H9 (cell line): ENCODE data around the gene CDNF. TPM values are rescaled to one million over a fixed set of nuclear protein-coding genes. Genes with fewer than 3 reads are reported as not detected.

Experiments used
- DNase-seq: peaks from one replicate; pipeline ENCODE4 v3.0.0-alpha.2; 2017
- H2AFZ ChIP-seq: one replicate; pipeline ENCODE4 v1.6.1; 2013; ENCODE audit warnings: mild to moderate bottlenecking, low read length, control low read depth, moderate library complexity
- H2AK5ac ChIP-seq: 2 replicates; pipeline ENCODE4 v1.6.1; 2013; ENCODE audit warnings: low read length, control low read depth, mixed read lengths; ENCODE audit not compliant: insufficient read length
- H2BK120ac ChIP-seq: one replicate; pipeline ENCODE4 v1.6.1; 2013; ENCODE audit warnings: low read depth, mild to moderate bottlenecking, low read length, control low read depth, inconsistent platforms; ENCODE audit not compliant: poor library complexity, severe bottlenecking
- H2BK12ac ChIP-seq: 2 replicates; pipeline ENCODE4 v1.6.1; 2013; ENCODE audit warnings: low read length, control low read depth, mixed read lengths, low read depth; ENCODE audit not compliant: insufficient read length
- H2BK15ac ChIP-seq: 2 replicates; pipeline ENCODE4 v1.6.1; 2013; ENCODE audit warnings: low read depth, low read length, control low read depth
- H2BK20ac ChIP-seq: one replicate; pipeline ENCODE4 v1.6.1; 2013; ENCODE audit warnings: low read depth, mild to moderate bottlenecking, low read length, control low read depth, inconsistent platforms; ENCODE audit not compliant: poor library complexity, severe bottlenecking
- H2BK5ac ChIP-seq: 2 replicates; pipeline ENCODE4 v1.6.1; 2013; ENCODE audit warnings: low read length, control low read depth, mixed read lengths; ENCODE audit not compliant: insufficient read length
- H3K14ac ChIP-seq: 2 replicates; pipeline ENCODE4 v1.6.1; 2013; ENCODE audit warnings: low read length, control low read depth; ENCODE audit not compliant: insufficient read depth
- H3K18ac ChIP-seq: 2 replicates; pipeline ENCODE4 v1.6.1; 2013; ENCODE audit warnings: low read depth, mild to moderate bottlenecking, mixed read lengths, low read length, control low read depth; ENCODE audit not compliant: insufficient read length
- H3K23ac ChIP-seq: 2 replicates; pipeline ENCODE4 v1.6.1; 2013; ENCODE audit warnings: low read length, control low read depth, mixed read lengths, low read depth; ENCODE audit not compliant: insufficient read length
- H3K23me2 ChIP-seq: 2 replicates; pipeline ENCODE4 v1.6.1; 2013; ENCODE audit warnings: low read depth, mild to moderate bottlenecking, mixed read lengths, low read length, control low read depth; ENCODE audit not compliant: insufficient read length, poor library complexity, severe bottlenecking
- H3K27ac ChIP-seq: 2 replicates; pipeline ENCODE4 v1.5.1; 2013; ENCODE audit warnings: low read length, control low read depth, mixed read lengths, low read depth; ENCODE audit not compliant: insufficient read length
- H3K27me3 ChIP-seq: 2 replicates; pipeline ENCODE4 v1.6.1; 2013; ENCODE audit warnings: low read length, control low read depth, inconsistent platforms; ENCODE audit not compliant: insufficient read depth
- H3K4ac ChIP-seq: 2 replicates; pipeline ENCODE4 v1.6.1; 2013; ENCODE audit warnings: low read depth, mild to moderate bottlenecking, control low read depth, inconsistent platforms, low read length, moderate library complexity
- H3K4me1 ChIP-seq: 2 replicates; pipeline ENCODE4 v1.6.1; 2013; ENCODE audit warnings: low read length, control low read depth, inconsistent platforms; ENCODE audit not compliant: insufficient read depth
- H3K4me2 ChIP-seq: 2 replicates; pipeline ENCODE4 v1.6.1; 2013; ENCODE audit warnings: low read length, control low read depth, mixed read lengths; ENCODE audit not compliant: insufficient read length, insufficient read depth
- H3K56ac ChIP-seq: 2 replicates; pipeline ENCODE4 v1.6.1; 2013; ENCODE audit warnings: low read depth, mild to moderate bottlenecking, mixed read lengths, low read length, control low read depth; ENCODE audit not compliant: insufficient read length
- H3K79me1 ChIP-seq: 2 replicates; pipeline ENCODE4 v1.6.1; 2013; ENCODE audit warnings: low read depth, mild to moderate bottlenecking, moderate library complexity, low read length, control low read depth, inconsistent platforms; ENCODE audit not compliant: insufficient read depth, poor library complexity, severe bottlenecking
- H3K79me2 ChIP-seq: 2 replicates; pipeline ENCODE4 v1.6.1; 2013; ENCODE audit warnings: low read length, control low read depth, inconsistent platforms; ENCODE audit not compliant: insufficient read depth
- H3K9ac ChIP-seq: 2 replicates; pipeline ENCODE4 v1.6.1; 2013; ENCODE audit warnings: low read length, control low read depth, mixed read lengths; ENCODE audit not compliant: insufficient read length; ENCODE audit errors: extremely low read depth
- H3K9me3 ChIP-seq: one replicate; pipeline ENCODE4 v1.6.1; 2013; ENCODE audit warnings: low read depth, low read length, inconsistent platforms; ENCODE audit not compliant: control insufficient read depth
- H3T11ph ChIP-seq: one replicate; pipeline ENCODE4 v1.6.1; 2013; ENCODE audit warnings: mild to moderate bottlenecking, low read length, control low read depth, inconsistent platforms
- H4K20me1 ChIP-seq: one replicate; pipeline ENCODE4 v1.6.1; 2013; ENCODE audit not compliant: control insufficient read depth, insufficient read length, insufficient read depth
- H4K5ac ChIP-seq: 2 replicates; pipeline ENCODE4 v1.6.1; 2013; ENCODE audit warnings: low read depth, mild to moderate bottlenecking, mixed read lengths, low read length, control low read depth; ENCODE audit not compliant: insufficient read length
- H4K8ac ChIP-seq: replicated peaks from 2 replicates; pipeline ENCODE4 v1.6.1; 2013; ENCODE audit warnings: low read length, control low read depth, mixed read lengths, low read depth; ENCODE audit not compliant: insufficient read length
- H4K91ac ChIP-seq: 2 replicates; pipeline ENCODE4 v1.6.1; 2013; ENCODE audit warnings: low read depth, mild to moderate bottlenecking, moderate library complexity, mixed read lengths, low read length, control low read depth; ENCODE audit not compliant: insufficient read length
- H3K27ac Mint-ChIP-seq, 3 experiments: 2 replicates in 2 of 3; 3 replicates in 1 of 3; pipeline ENCODE4 v1.8.0; 2020 to 2021; ENCODE audit warnings: mixed read lengths in 3 of 3, mild to moderate bottlenecking in 1 of 3, moderate library complexity in 1 of 3
- H3K27me3 Mint-ChIP-seq: 2 replicates; pipeline ENCODE4 v1.8.0; 2021; ENCODE audit warnings: low read depth, mild to moderate bottlenecking, moderate library complexity, mixed read lengths
- H3K36me3 Mint-ChIP-seq, 3 experiments: 2 replicates in 2 of 3; 3 replicates in 1 of 3; pipeline ENCODE4 v1.8.0; 2020 to 2021; ENCODE audit warnings: low read depth in 3 of 3, mixed read lengths in 3 of 3; ENCODE audit not compliant: insufficient read depth in 1 of 3
- H3K4me1 Mint-ChIP-seq, 2 experiments: 2 replicates each; pipeline ENCODE4 v1.8.0; 2020; ENCODE audit warnings: mixed read lengths in 2 of 2
- H3K4me3 Mint-ChIP-seq, 2 experiments: 2 replicates in 1 of 2; 3 replicates in 1 of 2; pipeline ENCODE4 v1.8.0; 2020 to 2021; ENCODE audit warnings: mild to moderate bottlenecking in 2 of 2, mixed read lengths in 2 of 2, moderate library complexity in 1 of 2
- H3K9me3 Mint-ChIP-seq, 2 experiments: 2 replicates in 1 of 2; 3 replicates in 1 of 2; pipeline ENCODE4 v1.8.0; 2020; ENCODE audit warnings: mild to moderate bottlenecking in 2 of 2, mixed read lengths in 2 of 2, moderate library complexity in 1 of 2
- WGBS: extraction: QIAGEN DNeasy Blood & Tissue Kit; methylation state at CpG from one replicate; pipeline ENCODE4 v1.1.7; 2013; ENCODE audit warnings: missing lambda C conversion rate, low lambda C conversion rate, mixed read lengths; ENCODE audit not compliant: insufficient read length; ENCODE audit errors: extremely low coverage; 5-methylcytosine and 5-hydroxymethylcytosine counted together
- total RNA-seq: library from RNA; stranded (reverse); gene quantifications from 2 replicates; pipeline ENCODE4 v1.2.1, GENCODE V29; 2021
- TF ChIP-seq, protein P1 (sequence below): fragments of 200-600 bp; sonication (generic); conservative IDR thresholded peaks from 3 replicates; pipeline ENCODE4 v1.8.0; 2021; ENCODE audit warnings: antibody characterized with exemption, mild to moderate bottlenecking

CDNF gene
- total RNA-seq, 1 experiment from 2014 or later: 1.3 TPM

DNA sequence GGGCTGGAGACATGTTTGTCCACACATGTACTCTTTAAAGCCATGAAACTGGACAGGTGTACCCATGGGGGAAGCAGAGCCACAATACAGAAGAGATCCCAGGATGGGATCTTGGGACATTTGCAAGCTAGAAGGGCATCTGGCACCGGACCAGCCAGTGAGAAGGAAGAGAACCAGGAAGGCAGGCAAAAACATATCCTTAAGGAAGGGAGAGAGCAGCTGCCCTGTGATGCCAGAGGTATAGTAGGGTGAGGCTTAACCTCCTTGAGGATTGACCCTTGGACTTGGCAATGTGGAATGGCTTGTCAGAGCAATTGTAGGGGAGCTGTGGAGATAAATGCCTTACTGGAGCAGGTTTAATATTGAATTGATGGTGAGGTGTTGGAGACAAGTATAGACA lies 23.0 kb upstream of the CDNF start:
- DNase-seq: no peak
- Mint-ChIP-seq H3K4me1 (no peaks in the 10 kb centered on the region), H3K27ac (peak overlapping the region in 1 of 3 experiments; percentile 74; a peak in 1 of 7 replicates)

More for the DNA sequence above, 23.0 kb upstream of the CDNF start:
- no CpG with 5 or more reads among the region's 1 CpG for WGBS
- no peak overlapping the region for H3K27ac ChIP-seq
- Mint-ChIP-seq H3K27me3 (no peaks in the 10 kb centered on the region), H3K9me3 (no peaks in the 10 kb centered on the region), H3K4me3 (no peak overlapping the region), H3K36me3 (peaks cover 15 to 57% (median 16%) of the 10 kb centered on the region in 3 experiments)
- no peaks in the 10 kb centered on the region for H3K27me3 ChIP-seq
- H2BK15ac ChIP-seq: no peak overlapping the region
- no peak overlapping the region for H2AK5ac ChIP-seq
- H3K4me2 ChIP-seq: no peak overlapping the region
- no peaks in the 10 kb centered on the region for H3K79me1 ChIP-seq
- H3K56ac ChIP-seq: no peak overlapping the region
- H3K18ac ChIP-seq: no peak overlapping the region
- H3K9me3 ChIP-seq: no peaks in the 10 kb centered on the region
- no peak overlapping the region for H3K14ac ChIP-seq
- H2BK12ac ChIP-seq: no peak overlapping the region
- H2AFZ ChIP-seq: no peak overlapping the region
- H2BK20ac ChIP-seq: no peak overlapping the region
- TF ChIP-seq, protein P1, sequence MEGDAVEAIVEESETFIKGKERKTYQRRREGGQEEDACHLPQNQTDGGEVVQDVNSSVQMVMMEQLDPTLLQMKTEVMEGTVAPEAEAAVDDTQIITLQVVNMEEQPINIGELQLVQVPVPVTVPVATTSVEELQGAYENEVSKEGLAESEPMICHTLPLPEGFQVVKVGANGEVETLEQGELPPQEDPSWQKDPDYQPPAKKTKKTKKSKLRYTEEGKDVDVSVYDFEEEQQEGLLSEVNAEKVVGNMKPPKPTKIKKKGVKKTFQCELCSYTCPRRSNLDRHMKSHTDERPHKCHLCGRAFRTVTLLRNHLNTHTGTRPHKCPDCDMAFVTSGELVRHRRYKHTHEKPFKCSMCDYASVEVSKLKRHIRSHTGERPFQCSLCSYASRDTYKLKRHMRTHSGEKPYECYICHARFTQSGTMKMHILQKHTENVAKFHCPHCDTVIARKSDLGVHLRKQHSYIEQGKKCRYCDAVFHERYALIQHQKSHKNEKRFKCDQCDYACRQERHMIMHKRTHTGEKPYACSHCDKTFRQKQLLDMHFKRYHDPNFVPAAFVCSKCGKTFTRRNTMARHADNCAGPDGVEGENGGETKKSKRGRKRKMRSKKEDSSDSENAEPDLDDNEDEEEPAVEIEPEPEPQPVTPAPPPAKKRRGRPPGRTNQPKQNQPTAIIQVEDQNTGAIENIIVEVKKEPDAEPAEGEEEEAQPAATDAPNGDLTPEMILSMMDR: no peak
- H3K79me2 ChIP-seq: no peaks in the 10 kb centered on the region
- no peak overlapping the region for H3K9ac ChIP-seq
- no peak overlapping the region for H3K23ac ChIP-seq
- no peak overlapping the region for H2BK5ac ChIP-seq
- H3K23me2 ChIP-seq: no peaks in the 10 kb centered on the region
- no peaks in the 10 kb centered on the region for H4K20me1 ChIP-seq
- H4K8ac ChIP-seq: no peak overlapping the region
- no peak overlapping the region for H2BK120ac ChIP-seq
- no peak overlapping the region for H3K4ac ChIP-seq
- H3T11ph ChIP-seq: no peak overlapping the region
- no peaks in the 10 kb centered on the region for H3K4me1 ChIP-seq
- no peak overlapping the region for H4K91ac ChIP-seq
- no peak overlapping the region for H4K5ac ChIP-seq
